Amniotic epithelial cell (primary cell): ENCODE results near the gene MAD1L1.

ENCODE experiments used
- DNase-seq: peaks from one replicate; pipeline ENCODE4 v3.0.0-alpha.2; 2010; ENCODE audit warnings: low read depth

Gene MAD1L1

GRCh38 chr7:2104107-2104710 lies 128.5 kb downstream of the MAD1L1 start:
- peak; percentile 85 for DNase-seq

DNA sequence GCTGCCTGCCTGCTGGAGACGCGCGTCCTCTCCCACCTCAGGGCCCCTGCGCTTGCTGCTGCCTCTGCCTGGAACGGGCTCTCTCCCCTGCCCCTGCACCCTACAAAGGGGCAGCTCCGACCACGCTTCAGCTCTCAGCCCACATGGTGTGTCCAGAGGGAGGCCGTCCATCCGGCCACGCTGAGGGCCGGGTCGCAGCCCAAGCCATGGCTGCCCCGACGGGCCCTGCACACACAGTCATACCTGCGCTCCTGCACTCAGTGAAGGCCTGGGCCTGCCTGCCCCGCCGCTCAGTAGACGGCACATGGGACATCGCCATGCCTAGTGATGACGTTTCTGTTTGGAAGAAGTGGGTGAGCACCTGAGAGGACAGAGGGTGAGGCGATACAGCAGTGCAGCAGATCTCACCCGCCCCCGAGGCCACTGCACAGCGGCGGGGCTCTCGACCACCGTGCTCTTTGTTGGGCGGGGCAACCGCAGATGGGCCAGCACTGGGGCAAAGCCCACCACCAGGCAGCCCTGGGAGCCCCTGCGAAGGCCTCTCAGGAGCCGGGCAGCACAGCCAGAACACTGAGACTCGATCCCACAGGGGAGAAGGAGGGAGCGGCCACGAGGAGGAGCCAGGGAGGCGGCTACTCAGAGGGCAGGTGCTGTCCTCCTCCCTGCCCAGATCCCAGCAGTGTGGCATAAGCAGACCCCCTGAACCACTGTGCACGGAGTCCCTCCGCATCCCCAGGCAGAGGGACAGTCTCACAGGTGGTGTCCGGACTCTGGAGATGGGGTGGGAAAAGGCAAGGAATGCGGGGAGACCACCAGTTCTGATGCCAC lies 129.5 kb downstream of the MAD1L1 start:
- no peak for DNase-seq

DNA sequence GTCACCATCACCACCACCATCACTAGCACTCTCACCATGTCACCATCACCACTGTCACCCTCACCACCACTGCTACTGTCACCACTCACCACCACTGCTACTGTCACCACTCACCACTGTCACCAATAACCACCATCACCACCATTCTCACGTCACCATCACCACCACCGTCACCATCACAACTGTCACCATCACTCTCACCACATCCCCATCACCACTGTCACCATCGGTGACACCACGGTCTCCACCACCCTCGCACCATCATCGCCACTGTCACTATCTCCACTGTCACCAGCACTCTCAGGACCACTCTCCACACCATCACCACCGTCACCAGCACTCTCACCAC lies 130.4 kb downstream of the MAD1L1 start:
- no peak for DNase-seq

- no peak for DNase-seq
Measured at GRCh38 chr7:2101630-2102374, 130.9 kb downstream of the MAD1L1 start.

DNA sequence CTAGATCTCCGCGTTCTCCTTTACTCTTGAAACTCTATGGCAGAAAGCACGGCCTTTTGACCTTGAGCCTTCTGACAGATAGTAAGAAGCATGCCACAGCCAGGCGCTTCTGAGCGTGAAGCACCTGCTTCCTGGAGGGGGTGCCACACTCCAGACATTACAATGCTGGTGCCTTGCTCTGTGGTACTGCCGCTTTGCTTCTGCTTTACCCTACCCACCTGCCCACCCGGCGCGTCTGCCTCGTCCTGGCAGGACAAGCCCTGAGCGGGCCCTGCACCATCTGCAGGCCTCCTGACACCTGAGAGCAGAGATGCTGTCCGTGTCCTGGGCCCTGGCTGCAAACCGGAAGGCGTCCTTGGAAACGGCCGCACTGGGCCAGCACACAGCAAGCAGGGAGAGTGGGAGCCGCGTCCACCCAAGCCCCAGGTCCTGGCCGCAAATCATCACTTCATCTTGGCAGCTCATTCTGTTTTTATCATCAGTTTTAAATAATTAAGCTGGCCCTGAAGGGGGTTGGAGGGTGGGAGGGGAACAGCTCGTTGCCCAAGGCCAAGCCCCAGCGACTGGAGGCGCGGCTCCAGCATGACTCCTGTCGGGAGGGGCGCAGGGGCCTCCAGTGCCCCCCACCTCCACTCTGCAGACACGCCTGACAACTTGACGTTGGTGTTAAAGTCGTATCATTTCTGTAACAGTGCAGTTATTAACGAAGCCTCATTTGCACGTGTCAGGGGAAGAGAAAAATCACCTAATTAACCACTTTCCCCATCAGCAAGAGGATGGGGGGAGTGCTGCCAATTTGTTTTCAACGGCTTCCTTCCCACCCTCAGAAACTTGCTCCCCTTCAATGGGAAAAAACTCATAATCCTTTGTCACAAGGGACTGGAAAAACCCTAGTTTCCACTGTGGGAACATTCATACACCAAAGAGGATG lies 132.2 kb downstream of the MAD1L1 start:
- peak; percentile 48 for DNase-seq

DNA sequence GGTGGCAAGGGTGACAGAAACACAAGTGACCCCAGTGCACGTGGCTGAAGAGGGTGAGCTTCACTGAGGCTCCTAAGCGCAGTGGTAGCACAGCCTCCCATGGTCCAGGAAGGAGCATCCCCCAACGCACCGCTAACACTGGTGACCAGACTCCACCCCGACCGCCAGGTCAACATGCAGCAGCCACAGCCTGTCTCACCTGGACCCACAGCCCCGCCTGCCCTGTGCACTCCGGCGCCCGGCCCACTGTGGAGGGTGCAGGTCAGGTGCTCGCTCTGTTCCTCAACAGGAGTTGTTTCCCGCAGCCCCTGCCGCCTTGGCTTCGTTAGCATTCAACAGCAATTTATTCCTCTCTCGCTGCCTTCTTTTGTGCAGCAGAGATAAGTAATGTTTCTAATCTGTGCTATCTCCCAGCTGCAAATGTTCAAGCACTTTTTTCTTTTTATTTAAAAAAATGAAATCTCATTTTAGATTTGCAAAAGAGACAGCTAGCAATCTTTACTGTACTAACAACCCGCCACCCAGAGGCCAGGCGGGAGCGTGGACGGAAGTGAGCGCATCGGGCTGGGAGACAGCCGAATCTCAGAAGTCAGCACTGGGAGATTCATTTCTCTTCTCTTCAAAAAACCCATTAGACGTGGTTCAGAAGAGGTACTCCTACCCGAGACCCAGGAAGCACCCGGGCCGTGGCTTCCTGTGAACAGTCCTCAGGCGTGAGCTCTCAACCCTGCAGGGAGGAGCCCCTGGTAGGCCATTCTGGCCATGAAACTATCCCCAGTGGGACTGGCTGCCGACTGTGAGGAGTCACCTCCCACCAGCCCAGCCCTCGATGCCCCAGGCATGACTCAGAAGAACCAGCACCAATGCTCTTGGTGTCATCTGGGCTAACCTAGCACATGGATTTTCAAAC lies 133.4 kb downstream of the MAD1L1 start:
- peak; percentile 34 for DNase-seq

GRCh38 chr7:2098496-2098895 lies 134.2 kb downstream of the MAD1L1 start:
- no peak for DNase-seq

- DNase-seq: no peak
Measured at GRCh38 chr7:2098056-2098455, 134.7 kb downstream of the MAD1L1 start.

- DNase-seq: no peak
Measured at GRCh38 chr7:2097492-2097891, 135.3 kb downstream of the MAD1L1 start.

- no peak for DNase-seq
Measured at GRCh38 chr7:2096692-2097387, 135.9 kb downstream of the MAD1L1 start.

DNA sequence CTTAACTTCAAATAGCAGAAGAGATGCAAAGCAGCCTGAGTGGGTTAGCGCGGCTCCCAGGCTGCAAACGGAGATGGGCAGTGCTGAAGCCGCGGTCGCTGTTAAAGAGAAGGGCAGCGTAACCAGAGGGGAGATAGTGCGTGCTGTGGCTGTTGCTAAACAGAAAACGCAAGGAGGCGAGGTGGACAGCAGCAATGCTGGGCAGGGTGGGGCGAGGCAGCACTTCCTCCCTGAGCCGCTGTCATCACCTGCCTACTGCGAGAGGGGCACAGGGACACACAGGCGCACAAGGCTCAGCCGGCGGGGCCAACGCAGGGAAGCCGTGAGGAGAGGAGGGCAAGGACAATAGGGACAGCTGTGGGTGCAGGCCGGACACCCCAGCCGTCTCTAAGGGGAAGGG lies 137.3 kb downstream of the MAD1L1 start:
- no peak for DNase-seq

- DNase-seq: no peak
Measured at GRCh38 chr7:2094454-2095045, 138.2 kb downstream of the MAD1L1 start.

- no peak for DNase-seq
Measured at GRCh38 chr7:2093843-2094220, 138.9 kb downstream of the MAD1L1 start.

DNA sequence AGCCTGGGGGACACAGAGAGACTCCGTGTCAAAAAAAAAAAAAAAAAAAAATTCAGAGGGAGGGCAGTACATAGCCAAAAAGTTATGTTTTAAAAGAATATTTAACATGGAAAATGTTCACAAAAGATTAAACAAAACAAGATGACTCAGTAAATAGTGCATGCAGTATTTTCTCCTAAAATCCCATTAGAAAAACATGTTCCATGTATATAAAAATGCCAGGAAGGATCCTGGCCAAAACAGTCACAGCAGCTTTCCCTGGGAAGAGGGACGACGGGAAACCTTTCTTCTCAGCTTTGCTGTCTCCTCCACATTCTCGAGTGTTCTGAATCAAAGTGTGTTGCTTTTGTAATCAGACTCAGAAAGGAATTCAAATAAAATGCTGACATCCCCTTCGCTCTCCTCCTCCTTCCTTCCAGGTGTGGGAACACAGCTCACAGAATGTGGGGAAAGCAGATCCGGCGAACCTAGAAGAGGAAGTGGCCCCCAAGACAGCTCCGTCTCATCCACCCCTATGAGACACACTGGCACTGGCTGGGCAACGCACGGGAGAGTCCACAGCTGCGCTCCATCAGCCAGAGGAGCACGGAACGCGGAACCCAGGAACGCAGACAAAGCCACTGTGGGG lies 139.4 kb downstream of the MAD1L1 start:
- no peak for DNase-seq

GRCh38 chr7:2092279-2092678 lies 140.5 kb downstream of the MAD1L1 start:
- DNase-seq: no peak

- peak; percentile 85 for DNase-seq
Measured at GRCh38 chr7:2090526-2091520, 141.9 kb downstream of the MAD1L1 start.

- DNase-seq: no peak
Measured at GRCh38 chr7:2088801-2089200, 143.9 kb downstream of the MAD1L1 start.

GRCh38 chr7:2087744-2088143 lies 145.0 kb downstream of the MAD1L1 start:
- DNase-seq: no peak
